HL-60/S4 treated with phorbol 12-myristate 13-acetate at 8.2 ng/mL for 4 days and 3 days (cell line): Measurements from ENCODE around the gene PPP4R1.
"Not testable (repeated sequence)": the region's sequence is repeated elsewhere in the genome, so short reads cannot be mapped to it uniquely, and the experiment has no call there.

ENCODE experiments used
- in situ Hi-C: fragments of 300-500 bp; cut with MboI; formaldehyde crosslinking; loops from 2 replicates; pipeline ENCODE4 v1.15.0; 2022; ENCODE audit warnings: low sequenced_read_pairs

Gene PPP4R1

GRCh38 chr18:9629709-9630108 lies 15.3 kb upstream of the PPP4R1 start:
- in situ Hi-C loops, result no loop called here

GRCh38 chr18:9628984-9629383 lies 14.6 kb upstream of the PPP4R1 start:
- in situ Hi-C loops, result no loop called here

GRCh38 chr18:9627642-9628041 lies 13.3 kb upstream of the PPP4R1 start:
- in situ Hi-C loops, result no loop called here

- in situ Hi-C loops, result no loop called here
Measured at GRCh38 chr18:9619990-9620389, 5.6 kb upstream of the PPP4R1 start.

GRCh38 chr18:9619545-9619944 lies 5.2 kb upstream of the PPP4R1 start:
- in situ Hi-C loops, result no loop called here

GRCh38 chr18:9619056-9619455 lies 4.7 kb upstream of the PPP4R1 start:
- in situ Hi-C loops, result no loop called here

GRCh38 chr18:9617006-9617542 lies 2.7 kb upstream of the PPP4R1 start:
- in situ Hi-C loops, result no loop called here

GRCh38 chr18:9616049-9616448 lies 1.7 kb upstream of the PPP4R1 start:
- in situ Hi-C loops, result no loop called here

- in situ Hi-C loops, result no loop called here
Measured at GRCh38 chr18:9615280-9615797, 980 bp upstream of the PPP4R1 start.

GRCh38 chr18:9613550-9614400 lies 584 bp downstream of the PPP4R1 start:
- in situ Hi-C loops, result no loop called here

- in situ Hi-C loops, result no loop called here
Measured at GRCh38 chr18:9612977-9613376, 1.4 kb downstream of the PPP4R1 start.

GRCh38 chr18:9612215-9612830 lies 2.0 kb downstream of the PPP4R1 start:
- in situ Hi-C loops, result no loop called here

GRCh38 chr18:9609190-9609589 lies 5.2 kb downstream of the PPP4R1 start:
- in situ Hi-C loops, result no loop called here

- in situ Hi-C loops, result no loop called here
Measured at GRCh38 chr18:9608728-9609127, 5.6 kb downstream of the PPP4R1 start.

GRCh38 chr18:9608298-9608697 lies 6.1 kb downstream of the PPP4R1 start:
- in situ Hi-C loops, result no loop called here

GRCh38 chr18:9607111-9607510 lies 7.2 kb downstream of the PPP4R1 start:
- in situ Hi-C loops, result not testable (repeated sequence)

- in situ Hi-C loops, result no loop called here
Measured at GRCh38 chr18:9606039-9606438, 8.3 kb downstream of the PPP4R1 start.

- in situ Hi-C loops, result no loop called here
Measured at GRCh38 chr18:9604348-9604747, 10.0 kb downstream of the PPP4R1 start.

- in situ Hi-C loops, result loop anchor here (25.0 kb wide), 1 partner anchor 338 kb away; no protein-coding TSS in a partner anchor
Measured at GRCh38 chr18:9599328-9599727, 15.0 kb downstream of the PPP4R1 start.

- in situ Hi-C loops, result loop anchor here (25.0 kb wide), 1 partner anchor 340 kb away; no protein-coding TSS in a partner anchor
Measured at GRCh38 chr18:9597609-9598008, 16.8 kb downstream of the PPP4R1 start.

- in situ Hi-C loops, result loop anchor here (25.0 kb wide), 1 partner anchor 340 kb away; no protein-coding TSS in a partner anchor
Measured at GRCh38 chr18:9596843-9597526, 17.4 kb downstream of the PPP4R1 start.
